SJSA1 (cell line): Measurements from ENCODE around the gene PCDHGB6. TPM values are rescaled to one million over a fixed set of nuclear protein-coding genes. Genes with fewer than 3 reads are reported as not detected.
"Not testable (repeated sequence)": the region's sequence is repeated elsewhere in the genome, so short reads cannot be mapped to it uniquely, and the experiment has no call there.

Experiments
- DNase-seq, 2 experiments: peaks; one replicate each; pipeline ENCODE4 v3.0.0-alpha.2; 2015 to 2020; ENCODE audit warnings: low spot score in 2 of 2, low read depth in 1 of 2
- H3K27ac ChIP-seq: fragments of 250-450 bp; sonication (Bioruptor Pico); 2 replicates; pipeline ENCODE4 v1.5.1; 2020; ENCODE audit warnings: mild to moderate bottlenecking, moderate library complexity
- H3K27me3 ChIP-seq: fragments of 250-450 bp; sonication (Bioruptor Pico); replicated peaks from 2 replicates; pipeline ENCODE4 v1.5.1; 2020; ENCODE audit warnings: mild to moderate bottlenecking, moderate library complexity
- H3K36me3 ChIP-seq: fragments of 250-450 bp; sonication (Bioruptor Pico); 2 replicates; pipeline ENCODE4 v1.5.1; 2020; ENCODE audit warnings: mild to moderate bottlenecking
- H3K4me1 ChIP-seq: fragments of 250-450 bp; sonication (Bioruptor Pico); replicated peaks from 2 replicates; pipeline ENCODE4 v1.6.1; 2021; ENCODE audit warnings: mild to moderate bottlenecking
- H3K4me3 ChIP-seq: fragments of 250-450 bp; sonication (Bioruptor Pico); 2 replicates; pipeline ENCODE4 v1.5.1; 2020; ENCODE audit warnings: mild to moderate bottlenecking
- H3K9me3 ChIP-seq: fragments of 250-450 bp; sonication (Bioruptor Pico); replicated peaks from 2 replicates; pipeline ENCODE4 v1.5.1; 2020; ENCODE audit warnings: mild to moderate bottlenecking
- total RNA-seq: library from RNA; depleted of rRNA; stranded (reverse); fragments of >200 nt; shearing (Covaris generic); gene quantifications from 2 replicates; pipeline ENCODE4 v1.2.3, GENCODE V29; 2014

PCDHGB6 gene
- total RNA-seq, 1 experiment from 2014 or later: 1.2 TPM

GRCh38 chr5:141420855-141421488, 13.2 kb downstream of the PCDHGB6 start, which contains the start of gene PCDHGA11:
TSS of gene PCDHGA11 (plus strand) at chr5:141421051. CDS start at chr5:141421228, 177 bp downstream.
- Histone ChIP-seq H3K4me3 (no peak within 1 kb of the TSS), H3K4me1 (no peaks in the 10 kb centered on the region), H3K27ac (no peak within 1 kb of the TSS), H3K36me3 (no peaks in the 10 kb centered on the region; the same call in 1 of the 2 replicates), H3K27me3 (no peaks in the 10 kb centered on the region), H3K9me3 (peaks cover 40% of the 10 kb centered on the region)
- no peak for DNase-seq

- Histone ChIP-seq H3K27ac (no peak overlapping the region), H3K27me3 (no peaks in the 10 kb centered on the region), H3K36me3 (no peaks in the 10 kb centered on the region; the same call in 1 of the 2 replicates), H3K4me1 (no peaks in the 10 kb centered on the region), H3K9me3 (peaks cover 40% of the 10 kb centered on the region), H3K4me3 (no peak overlapping the region)
- no peak for DNase-seq
Observed at GRCh38 chr5:141421489-141421855, 13.7 kb downstream of the PCDHGB6 start.

- H3K9me3 ChIP-seq: peaks cover 47% of the 10 kb centered on the region
- H3K4me1 ChIP-seq: no peaks in the 10 kb centered on the region
- no peak for DNase-seq
- H3K27ac ChIP-seq: no peak overlapping the region
- H3K4me3 ChIP-seq: no peak overlapping the region
- H3K27me3 ChIP-seq: no peaks in the 10 kb centered on the region
- H3K36me3 ChIP-seq: no peaks in the 10 kb centered on the region; the same call in 1 of the 2 replicates
Observed at GRCh38 chr5:141422742-141423291, 15.0 kb downstream of the PCDHGB6 start.

GRCh38 chr5:141427783-141428426, 20.1 kb downstream of the PCDHGB6 start:
- Histone ChIP-seq H3K9me3 (peaks cover 31% of the 10 kb centered on the region), H3K27ac (no peak overlapping the region), H3K36me3 (no peaks in the 10 kb centered on the region), H3K4me3 (no peak overlapping the region), H3K27me3 (no peaks in the 10 kb centered on the region), H3K4me1 (no peaks in the 10 kb centered on the region)
- no peak for DNase-seq

- Histone ChIP-seq H3K27me3 (no peaks in the 10 kb centered on the region), H3K4me3 (no peak within 1 kb of the TSS), H3K27ac (no peak within 1 kb of the TSS), H3K36me3 (no peaks in the 10 kb centered on the region), H3K9me3 (peaks cover 29% of the 10 kb centered on the region), H3K4me1 (no peaks in the 10 kb centered on the region)
- no peak for DNase-seq
Observed at GRCh38 chr5:141430332-141431113, 22.7 kb downstream of the PCDHGB6 start, which contains the start of gene PCDHGA12. TSS of gene PCDHGA12 (plus strand) at chr5:141430507. CDS start at chr5:141430760, 253 bp downstream.

GRCh38 chr5:141431286-141431685, 23.5 kb downstream of the PCDHGB6 start:
- Histone ChIP-seq H3K27me3 (no peaks in the 10 kb centered on the region), H3K27ac (no peak overlapping the region), H3K36me3 (no peaks in the 10 kb centered on the region), H3K9me3 (peaks cover 29% of the 10 kb centered on the region), H3K4me3 (no peak overlapping the region), H3K4me1 (no peaks in the 10 kb centered on the region)
- no peak for DNase-seq

GRCh38 chr5:141432308-141432707, 24.5 kb downstream of the PCDHGB6 start:
- not testable (repeated sequence) for H3K4me3 ChIP-seq

GRCh38 chr5:141432726-141433125, 24.9 kb downstream of the PCDHGB6 start:
- H3K4me3 ChIP-seq, H3K4me1 ChIP-seq, H3K36me3 ChIP-seq, H3K27ac ChIP-seq, H3K27me3 ChIP-seq, DNase-seq: not testable (repeated sequence)
- peaks cover 22% of the 10 kb centered on the region for H3K9me3 ChIP-seq

More at GRCh38 chr5:141432308-141432707, 24.5 kb downstream of the PCDHGB6 start:
- DNase-seq, H3K27ac ChIP-seq, H3K4me1 ChIP-seq, H3K36me3 ChIP-seq, H3K27me3 ChIP-seq: not testable (repeated sequence)
- H3K9me3 ChIP-seq: peaks cover 26% of the 10 kb centered on the region

GRCh38 chr5:141434006-141434405, 26.2 kb downstream of the PCDHGB6 start:
- H3K36me3 ChIP-seq: no peaks in the 10 kb centered on the region
- no peak overlapping the region for H3K27ac ChIP-seq
- no peak for DNase-seq
- no peaks in the 10 kb centered on the region for H3K27me3 ChIP-seq
- no peaks in the 10 kb centered on the region for H3K4me1 ChIP-seq
- peaks cover 19% of the 10 kb centered on the region for H3K9me3 ChIP-seq
- no peak overlapping the region for H3K4me3 ChIP-seq

- Histone ChIP-seq H3K4me1 (no peaks in the 10 kb centered on the region), H3K36me3 (no peaks in the 10 kb centered on the region), H3K27ac (no peak overlapping the region), H3K4me3 (no peak overlapping the region), H3K9me3 (peaks cover 9% of the 10 kb centered on the region), H3K27me3 (no peaks in the 10 kb centered on the region)
- DNase-seq: no peak
Observed at GRCh38 chr5:141437221-141437620, 29.4 kb downstream of the PCDHGB6 start.

- H3K27me3 ChIP-seq: no peaks in the 10 kb centered on the region
- H3K9me3 ChIP-seq: peaks cover 9% of the 10 kb centered on the region; the same call in 1 of the 2 replicates
- no peak overlapping the region for H3K27ac ChIP-seq
- no peak overlapping the region for H3K4me3 ChIP-seq
- no peak for DNase-seq
- no peaks in the 10 kb centered on the region for H3K4me1 ChIP-seq
- no peaks in the 10 kb centered on the region for H3K36me3 ChIP-seq
Observed at GRCh38 chr5:141439411-141440141, 31.8 kb downstream of the PCDHGB6 start.

GRCh38 chr5:141440341-141440740, 32.5 kb downstream of the PCDHGB6 start:
- H3K9me3 ChIP-seq: peaks cover 9% of the 10 kb centered on the region; the same call in 1 of the 2 replicates
- H3K36me3 ChIP-seq: no peaks in the 10 kb centered on the region
- no peaks in the 10 kb centered on the region for H3K4me1 ChIP-seq
- H3K4me3 ChIP-seq: no peak overlapping the region
- H3K27ac ChIP-seq: no peak overlapping the region
- no peak for DNase-seq
- H3K27me3 ChIP-seq: no peaks in the 10 kb centered on the region

- no peaks in the 10 kb centered on the region for H3K36me3 ChIP-seq
Observed at GRCh38 chr5:141441571-141442170, 33.9 kb downstream of the PCDHGB6 start.

More at GRCh38 chr5:141441571-141442170, 33.9 kb downstream of the PCDHGB6 start:
- peaks cover 9% of the 10 kb centered on the region; the same call in 1 of the 2 replicates for H3K9me3 ChIP-seq
- H3K27me3 ChIP-seq: no peaks in the 10 kb centered on the region
- no peak overlapping the region for H3K27ac ChIP-seq
- DNase-seq: no peak
- H3K4me1 ChIP-seq: no peaks in the 10 kb centered on the region
- H3K4me3 ChIP-seq: no peak overlapping the region
